Keratinocyte (primary cell): ENCODE results near the gene NMD3. TPM values are rescaled to one million over a fixed set of nuclear protein-coding genes. Genes with fewer than 3 reads are reported as not detected.

ENCODE experiments used
- DNase-seq: peaks from one replicate; pipeline ENCODE4 v3.0.0-alpha.2; 2011; ENCODE audit warnings: low read depth, missing footprints, low spot score
- FAIRE-seq: peaks from 2 replicates; lab custom pipeline; 2011; peaks lifted over from hg19 to GRCh38; lab: Jason Lieb, UNC
- H2AFZ ChIP-seq: 2 replicates; pipeline ENCODE4 v1.6.0; 2012; ENCODE audit warnings: low read length, control low read depth, inconsistent platforms; ENCODE audit not compliant: control insufficient read depth
- H3K27ac ChIP-seq: 2 replicates; pipeline ENCODE4 v1.5.1; 2011; ENCODE audit warnings: low read length; ENCODE audit not compliant: control insufficient read depth, insufficient read depth
- H3K27me3 ChIP-seq: 3 replicates; pipeline ENCODE4 v1.6.0; 2011; ENCODE audit warnings: low read length; ENCODE audit not compliant: control insufficient read depth, insufficient read depth; ENCODE audit errors: extremely low read depth
- H3K36me3 ChIP-seq, 2 experiments: 2 replicates in 1 of 2; 3 replicates in 1 of 2; pipeline ENCODE4 v1.5.1; 2011; ENCODE audit warnings: low read length in 2 of 2, mild to moderate bottlenecking in 1 of 2; ENCODE audit not compliant: control insufficient read depth in 2 of 2, insufficient read depth in 2 of 2; ENCODE audit errors: extremely low read depth in 1 of 2
- H3K4me1 ChIP-seq: 3 replicates; pipeline ENCODE4 v1.5.1; 2011; ENCODE audit warnings: low read length; ENCODE audit not compliant: control insufficient read depth, insufficient read depth; ENCODE audit errors: extremely low read depth
- H3K4me2 ChIP-seq: 3 replicates; pipeline ENCODE4 v1.6.0; 2011; ENCODE audit warnings: low read depth, low read length; ENCODE audit not compliant: control insufficient read depth, insufficient read depth; ENCODE audit errors: extremely low read depth
- H3K4me3 ChIP-seq, 3 experiments: fragments of 200-600 bp in 1 of 3; sonication (generic) in 1 of 3; 2 replicates in 2 of 3; 3 replicates in 1 of 3; pipeline ENCODE4 v1.5.1; 2011 to 2016; ENCODE audit warnings: low read length in 3 of 3, mild to moderate bottlenecking in 3 of 3, control low read depth in 2 of 3, inconsistent platforms in 1 of 3, low read depth in 1 of 3, mixed read lengths in 1 of 3, mixed run types in 1 of 3, moderate library complexity in 1 of 3; ENCODE audit not compliant: control insufficient read depth in 2 of 3, insufficient read depth in 2 of 3; ENCODE audit errors: extremely low read depth in 1 of 3
- H3K79me2 ChIP-seq: 2 replicates; pipeline ENCODE4 v1.6.0; 2012; ENCODE audit warnings: low read length; ENCODE audit not compliant: control insufficient read depth, insufficient read depth
- H3K9ac ChIP-seq: 3 replicates; pipeline ENCODE4 v1.6.0; 2011; ENCODE audit warnings: low read length; ENCODE audit not compliant: control insufficient read depth, insufficient read depth; ENCODE audit errors: extremely low read depth
- H3K9me1 ChIP-seq: 3 replicates; pipeline ENCODE4 v1.6.0; 2011; ENCODE audit warnings: low read length; ENCODE audit not compliant: control insufficient read depth, insufficient read depth; ENCODE audit errors: extremely low read depth
- H3K9me3 ChIP-seq: 2 replicates; pipeline ENCODE4 v1.5.1; 2012; ENCODE audit warnings: low read depth, low read length; ENCODE audit not compliant: control insufficient read depth
- H4K20me1 ChIP-seq: 3 replicates; pipeline ENCODE4 v1.6.0; 2011; ENCODE audit warnings: low read length; ENCODE audit not compliant: control insufficient read depth, insufficient read depth; ENCODE audit errors: extremely low read depth
- EZH2 ChIP-seq: IDR thresholded peaks from one replicate; pipeline ENCODE4 v1.6.1; 2012; ENCODE audit warnings: inconsistent platforms, mild to moderate bottlenecking, low read length, moderate library complexity
- dilution Hi-C: fragments of 300-500 bp; cut with MboI; formaldehyde crosslinking; loops from one replicate; pipeline ENCODE4 v1.7.0; 2020; ENCODE audit warnings: low sequenced_read_pairs; ENCODE audit not compliant: extremely low pct_ligation_motif_present
- polyA plus RNA-seq, 5 experiments: library from polyadenylated mRNA; depleted of rRNA in 3 of 5; stranded (reverse) in 3 of 5; stranded (forward) in 1 of 5; unstranded in 1 of 5; fragments of >200 nt; gene quantifications; 1 replicate in 1 of 5; 2 replicates in 3 of 5; 3 replicates in 1 of 5; pipeline versions ENCODE4 v1.2.1 to v1.2.3, GENCODE V29; 2011 to 2012; ENCODE audit warnings: missing spikeins in 2 of 5, low read depth in 1 of 5, low replicate concordance in 1 of 5
- TF ChIP-seq, protein P1 (sequence below), 3 experiments: IDR thresholded peaks in 1 of 3; conservative IDR thresholded peaks in 1 of 3; optimal IDR thresholded peaks in 1 of 3; 2 replicates in 2 of 3; 3 replicates in 1 of 3; pipeline versions ENCODE3 to v1.5.1; 2011; ENCODE audit warnings: low read length in 3 of 3, mild to moderate bottlenecking in 3 of 3, moderate library complexity in 2 of 3, control low read depth in 1 of 3, inconsistent platforms in 1 of 3; ENCODE audit not compliant: insufficient read depth in 2 of 3; ENCODE audit errors: extremely low read depth in 1 of 3

The NMD3 gene
- polyA plus RNA-seq, 1 donor (not counting 4 experiments of a cell fraction or from before 2014, with no cell fraction given): 65.2 TPM

- Histone ChIP-seq H3K27me3 (no peaks in the 10 kb centered on the region), H3K4me1 (peaks cover 12% of the 10 kb centered on the region), H2AFZ (no peak overlapping the region), H3K27ac (no peak overlapping the region), H4K20me1 (no peaks in the 10 kb centered on the region), H3K4me3 (no peak overlapping the region), H3K4me2 (no peak overlapping the region), H3K9me1 (no peaks in the 10 kb centered on the region), H3K79me2 (no peaks in the 10 kb centered on the region), H3K9me3 (peaks cover 4% of the 10 kb centered on the region), H3K36me3 (peaks cover 0 to 3% of the 10 kb centered on the region in 2 experiments), H3K9ac (no peak overlapping the region)
- dilution Hi-C loops: no loop called here
- TF ChIP-seq, protein P1, sequence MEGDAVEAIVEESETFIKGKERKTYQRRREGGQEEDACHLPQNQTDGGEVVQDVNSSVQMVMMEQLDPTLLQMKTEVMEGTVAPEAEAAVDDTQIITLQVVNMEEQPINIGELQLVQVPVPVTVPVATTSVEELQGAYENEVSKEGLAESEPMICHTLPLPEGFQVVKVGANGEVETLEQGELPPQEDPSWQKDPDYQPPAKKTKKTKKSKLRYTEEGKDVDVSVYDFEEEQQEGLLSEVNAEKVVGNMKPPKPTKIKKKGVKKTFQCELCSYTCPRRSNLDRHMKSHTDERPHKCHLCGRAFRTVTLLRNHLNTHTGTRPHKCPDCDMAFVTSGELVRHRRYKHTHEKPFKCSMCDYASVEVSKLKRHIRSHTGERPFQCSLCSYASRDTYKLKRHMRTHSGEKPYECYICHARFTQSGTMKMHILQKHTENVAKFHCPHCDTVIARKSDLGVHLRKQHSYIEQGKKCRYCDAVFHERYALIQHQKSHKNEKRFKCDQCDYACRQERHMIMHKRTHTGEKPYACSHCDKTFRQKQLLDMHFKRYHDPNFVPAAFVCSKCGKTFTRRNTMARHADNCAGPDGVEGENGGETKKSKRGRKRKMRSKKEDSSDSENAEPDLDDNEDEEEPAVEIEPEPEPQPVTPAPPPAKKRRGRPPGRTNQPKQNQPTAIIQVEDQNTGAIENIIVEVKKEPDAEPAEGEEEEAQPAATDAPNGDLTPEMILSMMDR (optimal IDR thresholded peaks at IDR 0.05 in 1 of 3, IDR thresholded peaks at IDR 0.05 in 1 of 3, conservative IDR thresholded peaks at IDR 0.05 in 1 of 3; ENCODE audit: extremely low read depth in 1 of 3, insufficient read depth in 2 of 3, low read length in 3 of 3): no peak
- no peak for TF ChIP-seq EZH2
- DNase-seq (no peak), FAIRE-seq (no peak)
Observed at GRCh38 chr3:161267646-161268045, 46.5 kb downstream of the NMD3 start.

DNA sequence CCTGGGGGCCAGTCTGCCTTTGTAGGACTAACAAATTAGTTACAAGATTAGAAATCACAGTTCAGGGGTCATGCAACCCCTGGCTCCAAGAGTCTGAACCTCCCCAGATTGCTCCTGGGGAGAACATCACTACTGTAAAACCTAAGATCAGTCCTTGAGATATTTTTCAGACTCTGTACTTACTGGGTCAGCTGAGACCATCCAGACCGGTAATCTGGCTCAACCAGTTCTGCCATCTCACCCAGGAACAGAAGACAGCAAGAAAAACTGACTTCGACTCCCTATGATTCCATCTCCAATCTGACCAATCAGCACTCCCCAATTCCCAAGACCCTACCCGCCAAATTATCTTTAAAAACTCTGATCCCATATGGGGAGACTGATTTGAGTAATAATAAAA lies 47.5 kb downstream of the NMD3 start:
- peaks cover 8% of the 10 kb centered on the region for H3K4me1 ChIP-seq
- FAIRE-seq: no peak
- no peaks in the 10 kb centered on the region for H4K20me1 ChIP-seq
- TF ChIP-seq, protein P1 (optimal IDR thresholded peaks at IDR 0.05 in 1 of 3, IDR thresholded peaks at IDR 0.05 in 1 of 3, conservative IDR thresholded peaks at IDR 0.05 in 1 of 3; ENCODE audit: extremely low read depth in 1 of 3, insufficient read depth in 2 of 3, low read length in 3 of 3): no peak
- no peak for TF ChIP-seq EZH2
- H3K9ac ChIP-seq: no peak overlapping the region
- H3K79me2 ChIP-seq: no peaks in the 10 kb centered on the region
- peaks cover 4% of the 10 kb centered on the region for H3K9me3 ChIP-seq
- no peak overlapping the region for H3K27ac ChIP-seq
- dilution Hi-C loops: no loop called here
- DNase-seq: no peak
- no peak overlapping the region for H2AFZ ChIP-seq
- H3K27me3 ChIP-seq: no peaks in the 10 kb centered on the region
- H3K9me1 ChIP-seq: no peaks in the 10 kb centered on the region
- H3K4me2 ChIP-seq: no peak overlapping the region
- H3K36me3 ChIP-seq: peaks cover 0 to 3% of the 10 kb centered on the region in 2 experiments
- H3K4me3 ChIP-seq: no peak overlapping the region
